ENCODE measurements around the gene AR.

Gene AR

GRCh38 chrX:67731061-67731460 lies 187.2 kb downstream of the AR start:
- no peak for DNase-seq

- DNase-seq, result no peak
Measured at GRCh38 chrX:67732864-67733263, 189.0 kb downstream of the AR start.

GRCh38 chrX:67734111-67734753 lies 190.4 kb downstream of the AR start:
- DNase-seq, result no peak

- DNase-seq, result no peak
Measured at GRCh38 chrX:67749536-67749935, 205.7 kb downstream of the AR start.

- no peak for DNase-seq
Measured at GRCh38 chrX:67750694-67751093, 206.9 kb downstream of the AR start.

- DNase-seq, result no peak
Measured at GRCh38 chrX:67759018-67759417, 215.2 kb downstream of the AR start.

GRCh38 chrX:67777148-67777547 lies 233.3 kb downstream of the AR start:
- no peak for DNase-seq

- DNase-seq, result no peak
Measured at GRCh38 chrX:67779099-67779498, 235.3 kb downstream of the AR start.

All from stimulated activated CD4-positive, alpha-beta T cell treated with anti-CD3 and anti-CD28 coated beads, Interleukin-15, amount 100 ng/mL, for 24 hours (primary cell).